Neutrophil (primary cell): ENCODE measurements around the gene SLC28A1.

Source experiments
- H3K27ac ChIP-seq: fragments of 200-600 bp; sonication (generic); 2 replicates; pipeline ENCODE4 v1.5.1; 2016; ENCODE audit warnings: mild to moderate bottlenecking, moderate library complexity
- H3K27me3 ChIP-seq: fragments of 200-600 bp; sonication (generic); 2 replicates; pipeline ENCODE4 v1.6.0; 2016; ENCODE audit warnings: mild to moderate bottlenecking
- H3K36me3 ChIP-seq: fragments of 200-600 bp; sonication (generic); 2 replicates; pipeline ENCODE4 v1.5.1; 2017
- H3K4me1 ChIP-seq, 2 experiments: fragments of 200-600 bp in 1 of 2; sonication (generic) in 1 of 2; 1 replicate in 1 of 2; 2 replicates in 1 of 2; pipeline versions ENCODE4 v1.5.1 to v1.6.1; 2013 to 2016; ENCODE audit warnings: low read depth in 1 of 2, low read length in 1 of 2, mild to moderate bottlenecking in 1 of 2, moderate library complexity in 1 of 2; ENCODE audit not compliant: control insufficient read depth in 1 of 2, insufficient read depth in 1 of 2
- H3K4me3 ChIP-seq, 2 experiments: fragments of 200-600 bp in 1 of 2; sonication (generic) in 1 of 2; 1 replicate in 1 of 2; 2 replicates in 1 of 2; pipeline ENCODE4 v1.5.1; 2013 to 2016; ENCODE audit warnings: low read depth in 1 of 2, low read length in 1 of 2, mild to moderate bottlenecking in 1 of 2, moderate library complexity in 1 of 2
- H3K9me3 ChIP-seq: fragments of 200-600 bp; sonication (generic); 2 replicates; pipeline ENCODE4 v1.5.1; 2016
- TF ChIP-seq, protein P1 (sequence below): fragments of 200-600 bp; sonication (generic); IDR thresholded peaks from 2 replicates; pipeline ENCODE4 v1.5.1; 2016; ENCODE audit warnings: antibody characterized with exemption

SLC28A1 gene

GRCh38 chr15:84942456-84942855 lies 58.0 kb downstream of the SLC28A1 start:
- Histone ChIP-seq H3K9me3 (no peaks in the 10 kb centered on the region), H3K4me1 (peaks cover 4 to 5% of the 10 kb centered on the region in 2 experiments), H3K4me3 (no peak overlapping the region), H3K27me3 (peaks cover 7% of the 10 kb centered on the region), H3K36me3 (no peaks in the 10 kb centered on the region), H3K27ac (no peak overlapping the region)
- TF ChIP-seq, protein P1, sequence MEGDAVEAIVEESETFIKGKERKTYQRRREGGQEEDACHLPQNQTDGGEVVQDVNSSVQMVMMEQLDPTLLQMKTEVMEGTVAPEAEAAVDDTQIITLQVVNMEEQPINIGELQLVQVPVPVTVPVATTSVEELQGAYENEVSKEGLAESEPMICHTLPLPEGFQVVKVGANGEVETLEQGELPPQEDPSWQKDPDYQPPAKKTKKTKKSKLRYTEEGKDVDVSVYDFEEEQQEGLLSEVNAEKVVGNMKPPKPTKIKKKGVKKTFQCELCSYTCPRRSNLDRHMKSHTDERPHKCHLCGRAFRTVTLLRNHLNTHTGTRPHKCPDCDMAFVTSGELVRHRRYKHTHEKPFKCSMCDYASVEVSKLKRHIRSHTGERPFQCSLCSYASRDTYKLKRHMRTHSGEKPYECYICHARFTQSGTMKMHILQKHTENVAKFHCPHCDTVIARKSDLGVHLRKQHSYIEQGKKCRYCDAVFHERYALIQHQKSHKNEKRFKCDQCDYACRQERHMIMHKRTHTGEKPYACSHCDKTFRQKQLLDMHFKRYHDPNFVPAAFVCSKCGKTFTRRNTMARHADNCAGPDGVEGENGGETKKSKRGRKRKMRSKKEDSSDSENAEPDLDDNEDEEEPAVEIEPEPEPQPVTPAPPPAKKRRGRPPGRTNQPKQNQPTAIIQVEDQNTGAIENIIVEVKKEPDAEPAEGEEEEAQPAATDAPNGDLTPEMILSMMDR, result no peak

GRCh38 chr15:84944311-84944710 lies 59.8 kb downstream of the SLC28A1 start:
- Histone ChIP-seq H3K36me3 (no peaks in the 10 kb centered on the region), H3K9me3 (no peaks in the 10 kb centered on the region), H3K4me3 (no peak overlapping the region), H3K27ac (no peak overlapping the region), H3K27me3 (peaks cover under 1% of the 10 kb centered on the region), H3K4me1 (no peaks in the 10 kb centered on the region)
- TF ChIP-seq, protein P1, result no peak

- no peak overlapping the region for H3K27ac ChIP-seq
- TF ChIP-seq, protein P1, result no peak
- no peaks in the 10 kb centered on the region for H3K4me1 ChIP-seq
- H3K36me3 ChIP-seq, result no peaks in the 10 kb centered on the region
- H3K4me3 ChIP-seq, result no peak overlapping the region
- no peaks in the 10 kb centered on the region for H3K9me3 ChIP-seq
- H3K27me3 ChIP-seq, result no peaks in the 10 kb centered on the region
Observed at GRCh38 chr15:84944861-84945260, 60.4 kb downstream of the SLC28A1 start.

- Histone ChIP-seq H3K4me1 (no peaks in the 10 kb centered on the region), H3K4me3 (no peak overlapping the region), H3K36me3 (no peaks in the 10 kb centered on the region), H3K9me3 (no peaks in the 10 kb centered on the region), H3K27me3 (no peaks in the 10 kb centered on the region), H3K27ac (no peak overlapping the region)
- TF ChIP-seq, protein P1, result no peak
Observed at GRCh38 chr15:84946772-84947489, 62.5 kb downstream of the SLC28A1 start.

- no peak overlapping the region for H3K4me3 ChIP-seq
- H3K36me3 ChIP-seq, result no peaks in the 10 kb centered on the region
- H3K9me3 ChIP-seq, result no peaks in the 10 kb centered on the region
- H3K27me3 ChIP-seq, result no peaks in the 10 kb centered on the region
- TF ChIP-seq, protein P1, result no peak
- H3K27ac ChIP-seq, result no peak overlapping the region
- no peaks in the 10 kb centered on the region for H3K4me1 ChIP-seq
Observed at GRCh38 chr15:84947947-84948830, 63.7 kb downstream of the SLC28A1 start.
